ENCODE measurements around the gene MAGI1.

The MAGI1 gene

GRCh38 chr3:65706776-65707568 lies 331.7 kb downstream of the MAGI1 start:
- TF ChIP-seq ZFX (IDR thresholded peaks at IDR 0.05) (no peak), CTCF (conservative IDR thresholded peaks at IDR 0.05) (no peak)
- no peak overlapping the region for H3K27ac ChIP-seq

GRCh38 chr3:65706301-65706700 lies 332.4 kb downstream of the MAGI1 start:
- no peak overlapping the region for H3K27ac ChIP-seq
- TF ChIP-seq ZFX (IDR thresholded peaks at IDR 0.05) (no peak), CTCF (conservative IDR thresholded peaks at IDR 0.05) (no peak)

GRCh38 chr3:65703820-65704219 lies 334.9 kb downstream of the MAGI1 start:
- TF ChIP-seq CTCF (conservative IDR thresholded peaks at IDR 0.05) (no peak), ZFX (IDR thresholded peaks at IDR 0.05) (no peak)
- H3K27ac ChIP-seq, result no peak overlapping the region

GRCh38 chr3:65703026-65703425 lies 335.7 kb downstream of the MAGI1 start:
- TF ChIP-seq ZFX (IDR thresholded peaks at IDR 0.05) (no peak), CTCF (conservative IDR thresholded peaks at IDR 0.05) (no peak)
- H3K27ac ChIP-seq, result no peak overlapping the region

- no peak overlapping the region for H3K27ac ChIP-seq
- TF ChIP-seq CTCF (conservative IDR thresholded peaks at IDR 0.05) (no peak), ZFX (IDR thresholded peaks at IDR 0.05) (no peak)
Measured at GRCh38 chr3:65702202-65702601, 336.5 kb downstream of the MAGI1 start.

- H3K27ac ChIP-seq, result no peak overlapping the region
- TF ChIP-seq CTCF (conservative IDR thresholded peaks at IDR 0.05), result no peak
- TF ChIP-seq ZFX (IDR thresholded peaks at IDR 0.05), result no peak
Measured at GRCh38 chr3:65701516-65701915, 337.2 kb downstream of the MAGI1 start.

- no peak overlapping the region for H3K27ac ChIP-seq
- TF ChIP-seq ZFX (IDR thresholded peaks at IDR 0.05) (no peak), CTCF (conservative IDR thresholded peaks at IDR 0.05) (peak; percentile 7; the same call in 1 of the 2 replicates)
Measured at GRCh38 chr3:65689436-65689835, 349.3 kb downstream of the MAGI1 start.

Data from C4-2B (cell line).